Esophagus squamous epithelium (tissue), 5 donors: ENCODE results near the gene ONECUT3. TPM values are rescaled to one million over a fixed set of nuclear protein-coding genes. Genes with fewer than 3 reads are reported as not detected.
"Not testable (repeated sequence)": the region's sequence is repeated elsewhere in the genome, so short reads cannot be mapped to it uniquely, and the experiment has no call there.

Experiments used
- DNase-seq: peaks from one replicate; lab custom pipeline; 2025; lab: John Stamatoyannopoulos, UW
- H3K27ac ChIP-seq, 4 donors: fragments of 200-600 bp; sonication (generic); one replicate each; pipeline ENCODE4 v1.5.1; 2016 to 2019; ENCODE audit warnings: mild to moderate bottlenecking in 1 of 4
- H3K27me3 ChIP-seq, 4 donors: fragments of 200-600 bp; sonication (generic); 1 replicate in 3 of 4; 2 replicates in 1 of 4; pipeline versions ENCODE4 v1.5.1 to v1.6.0; 2017 to 2021; ENCODE audit warnings: antibody characterized with exemption in 1 of 4
- H3K36me3 ChIP-seq, 3 donors: fragments of 200-600 bp; sonication (generic); one replicate each; pipeline ENCODE4 v1.5.1; 2016 to 2019
- H3K4me1 ChIP-seq, 3 donors: fragments of 200-600 bp; sonication (generic); one replicate each; pipeline ENCODE4 v1.5.1; 2017 to 2019
- H3K4me3 ChIP-seq, 4 donors: fragments of 200-600 bp; sonication (generic); 1 replicate in 3 of 4; 2 replicates in 1 of 4; pipeline ENCODE4 v1.5.1; 2016 to 2019; ENCODE audit warnings: mild to moderate bottlenecking in 2 of 4, moderate library complexity in 1 of 4
- H3K9me3 ChIP-seq, 3 donors: fragments of 200-600 bp; sonication (generic); one replicate each; pipeline ENCODE4 v1.5.1; 2016 to 2019
- POLR2A ChIP-seq, 4 donors: fragments of 450-650 bp; IDR thresholded peaks; one replicate each; pipeline ENCODE4 v1.6.1; 2017; ENCODE audit warnings: antibody characterized with exemption in 4 of 4, mild to moderate bottlenecking in 4 of 4, moderate library complexity in 3 of 4
- WGBS, 2 donors: methylation state at CpG; one replicate each; pipeline ENCODE4 v1.1.5; 2018; 5-methylcytosine and 5-hydroxymethylcytosine counted together
- intact Hi-C: fragments of 100-400 bp; cut with DNase I; formaldehyde crosslinking; loops from one replicate; pipeline ENCODE4 v1.15.0; 2022
- total RNA-seq, 4 donors: library from RNA; depleted of rRNA; stranded (reverse); fragments of >200 nt; gene quantifications; one replicate each; pipeline ENCODE4 v1.1.0, GENCODE V29; 2016
- TF ChIP-seq, protein P1 (sequence below), 6 experiments: fragments of 450-650 bp in 4 of 6; fragments of 200-600 bp in 2 of 6; sonication (generic) in 2 of 6; IDR thresholded peaks; one replicate each; pipeline ENCODE4 v1.5.1; 2016 to 2019; ENCODE audit warnings: antibody characterized with exemption in 6 of 6, mild to moderate bottlenecking in 4 of 6, moderate library complexity in 4 of 6
- donor health status: DM: yes; HTN: yes; CAD: no.

ONECUT3 gene
- total RNA-seq, 4 donors from 2014 or later, result not detected

DNA sequence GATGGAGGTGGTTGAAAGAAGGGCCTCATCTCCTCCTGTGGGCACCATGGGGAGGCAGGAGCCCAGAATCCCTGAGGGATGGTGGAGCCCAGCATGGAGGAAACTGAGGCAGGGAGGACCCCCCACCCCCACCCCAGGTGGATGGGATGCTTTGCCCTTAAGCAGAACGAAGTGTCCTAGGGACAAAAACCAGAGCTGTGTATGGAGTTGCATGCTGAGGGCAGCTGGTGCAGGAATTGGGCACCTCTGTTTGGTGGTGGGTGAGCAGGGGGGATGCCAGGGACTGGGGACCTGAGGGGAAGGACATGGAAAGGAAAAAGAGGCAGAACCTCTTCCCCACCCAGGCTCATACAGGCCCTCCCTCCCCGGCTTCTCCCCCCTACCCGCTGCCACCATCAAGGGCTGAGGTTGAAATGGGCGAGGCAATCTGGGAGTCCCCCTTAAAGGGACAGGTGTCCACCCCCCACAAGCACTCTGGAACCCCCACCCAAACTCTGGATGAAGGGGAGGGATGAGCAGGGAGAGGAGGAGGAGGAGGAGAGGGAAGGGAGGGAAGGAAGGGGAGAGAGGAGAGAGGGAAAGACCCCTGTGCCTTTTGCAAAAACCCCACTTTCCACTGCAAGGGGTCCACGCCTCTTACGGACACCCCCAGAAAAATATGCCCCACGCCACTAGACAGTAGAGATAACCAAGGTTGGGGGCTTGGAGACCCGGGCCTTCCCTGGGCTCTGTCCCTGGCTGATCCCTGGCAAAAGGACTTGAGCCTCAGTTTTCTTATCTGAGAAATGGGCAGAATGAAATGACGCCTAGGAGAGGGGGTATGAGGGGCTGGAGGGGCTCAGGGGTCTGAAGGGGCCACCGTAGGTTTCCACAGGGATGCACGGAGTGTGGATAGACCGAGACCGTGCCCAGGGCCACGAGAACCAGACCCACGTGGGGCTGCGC is 5.9 kb downstream of the ONECUT3 start:
- H3K4me3 ChIP-seq, result no peak overlapping the region
- no peaks in the 10 kb centered on the region for H3K36me3 ChIP-seq
- intact Hi-C loops, result no loop called here
- H3K9me3 ChIP-seq, result no peaks in the 10 kb centered on the region
- peaks cover 4 to 39% (median 9%) of the 10 kb centered on the region in 3 donors for H3K4me1 ChIP-seq
- H3K27ac ChIP-seq, result no peak overlapping the region
- TF ChIP-seq, protein P1, sequence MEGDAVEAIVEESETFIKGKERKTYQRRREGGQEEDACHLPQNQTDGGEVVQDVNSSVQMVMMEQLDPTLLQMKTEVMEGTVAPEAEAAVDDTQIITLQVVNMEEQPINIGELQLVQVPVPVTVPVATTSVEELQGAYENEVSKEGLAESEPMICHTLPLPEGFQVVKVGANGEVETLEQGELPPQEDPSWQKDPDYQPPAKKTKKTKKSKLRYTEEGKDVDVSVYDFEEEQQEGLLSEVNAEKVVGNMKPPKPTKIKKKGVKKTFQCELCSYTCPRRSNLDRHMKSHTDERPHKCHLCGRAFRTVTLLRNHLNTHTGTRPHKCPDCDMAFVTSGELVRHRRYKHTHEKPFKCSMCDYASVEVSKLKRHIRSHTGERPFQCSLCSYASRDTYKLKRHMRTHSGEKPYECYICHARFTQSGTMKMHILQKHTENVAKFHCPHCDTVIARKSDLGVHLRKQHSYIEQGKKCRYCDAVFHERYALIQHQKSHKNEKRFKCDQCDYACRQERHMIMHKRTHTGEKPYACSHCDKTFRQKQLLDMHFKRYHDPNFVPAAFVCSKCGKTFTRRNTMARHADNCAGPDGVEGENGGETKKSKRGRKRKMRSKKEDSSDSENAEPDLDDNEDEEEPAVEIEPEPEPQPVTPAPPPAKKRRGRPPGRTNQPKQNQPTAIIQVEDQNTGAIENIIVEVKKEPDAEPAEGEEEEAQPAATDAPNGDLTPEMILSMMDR (IDR thresholded peaks at IDR 0.05), result no peak
- no peak for TF ChIP-seq POLR2A (IDR thresholded peaks at IDR 0.05)
- 4 to 16% methylated on average over 5 to 7 of the region's 16 CpGs for WGBS, 2 donors
- H3K27me3 ChIP-seq, result peaks cover 58 to 100% (median 73%) of the 10 kb centered on the region in 4 donors
- no peak for DNase-seq

DNA sequence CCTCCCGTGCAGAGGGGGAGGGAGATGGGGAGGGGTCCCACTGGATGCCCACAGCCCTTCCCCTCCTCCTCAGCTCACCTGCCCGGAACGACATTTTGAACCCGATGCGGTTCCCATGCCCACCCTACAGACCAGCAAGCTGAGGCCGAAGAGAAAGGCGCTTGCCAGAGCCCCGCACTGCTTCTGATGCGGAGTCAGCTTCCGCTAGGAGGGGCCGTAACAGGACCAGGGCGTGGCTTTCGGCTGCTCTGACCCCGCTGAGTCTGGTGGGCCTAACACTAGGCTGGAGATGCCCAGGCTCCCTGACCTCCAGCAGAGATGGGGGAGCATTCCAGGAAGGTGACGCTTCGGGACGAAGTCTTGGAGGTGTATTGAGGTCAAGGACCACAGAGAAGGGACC is 6.7 kb downstream of the ONECUT3 start:
- Histone ChIP-seq H3K27me3 (peaks cover 58 to 100% (median 78%) of the 10 kb centered on the region in 4 donors), H3K9me3 (no peaks in the 10 kb centered on the region), H3K4me1 (peaks cover 4 to 33% (median 9%) of the 10 kb centered on the region in 3 donors), H3K4me3 (no peak overlapping the region), H3K36me3 (no peaks in the 10 kb centered on the region), H3K27ac (no peak overlapping the region)
- TF ChIP-seq POLR2A (IDR thresholded peaks at IDR 0.05), result no peak
- 2 to 4% methylated on average over 4 to 7 of the region's 17 CpGs for WGBS, 2 donors
- intact Hi-C loops, result no loop called here
- DNase-seq, result no peak

DNA sequence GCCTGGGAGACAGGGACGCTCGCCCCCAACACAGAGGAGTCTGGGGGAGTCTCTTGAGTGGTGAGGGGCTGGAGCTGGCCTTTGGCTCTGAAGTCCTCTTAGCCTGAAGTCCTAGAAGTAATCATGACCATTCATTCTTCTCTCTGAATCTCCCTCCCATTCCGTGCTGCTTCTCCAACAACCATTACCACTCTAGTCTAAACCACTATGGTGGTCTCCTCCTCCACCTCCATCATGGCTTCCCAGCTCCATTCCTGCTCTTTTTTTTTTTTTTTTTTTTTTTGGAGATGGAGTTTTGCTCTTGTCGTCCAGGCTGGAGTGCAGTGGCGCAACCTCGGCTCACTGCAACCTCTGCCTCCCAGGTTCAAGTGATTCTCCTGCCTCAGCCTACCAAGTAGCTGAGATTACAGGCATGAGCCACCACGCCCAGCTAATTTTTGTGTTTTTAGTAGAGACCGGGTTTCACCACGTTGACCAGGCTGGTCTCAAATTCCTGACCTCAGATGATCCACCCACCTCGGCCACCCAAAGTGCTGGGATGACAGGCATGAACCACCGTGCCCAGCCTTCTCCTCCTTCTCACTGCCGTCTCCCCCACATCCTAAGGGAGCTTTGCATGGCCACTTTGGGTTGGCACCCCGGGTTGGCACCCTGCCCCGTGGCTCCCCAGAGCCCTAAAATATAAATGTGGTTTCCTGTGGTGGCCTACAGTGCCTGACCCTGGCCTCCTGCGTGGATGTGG is 7.7 kb downstream of the ONECUT3 start:
- intact Hi-C loops, H3K27ac ChIP-seq, H3K36me3 ChIP-seq, H3K9me3 ChIP-seq, H3K4me3 ChIP-seq, DNase-seq: not testable (repeated sequence)
- Histone ChIP-seq H3K27me3 (peaks cover 50 to 100% (median 77%) of the 10 kb centered on the region in 4 donors), H3K4me1 (peaks cover 4 to 23% (median 9%) of the 10 kb centered on the region in 3 donors)
- WGBS, 2 donors, result 12 to 13% methylated on average over 10 to 11 of the region's 15 CpGs

- Histone ChIP-seq H3K27ac (no peak overlapping the region), H3K4me3 (no peak overlapping the region), H3K4me1 (peaks cover 4 to 18% (median 9%) of the 10 kb centered on the region in 3 donors), H3K9me3 (no peaks in the 10 kb centered on the region), H3K27me3 (peaks cover 43 to 100% (median 77%) of the 10 kb centered on the region in 4 donors), H3K36me3 (no peaks in the 10 kb centered on the region)
- 2 to 6% methylated on average over 6 to 18 of the region's 30 CpGs for WGBS, 2 donors
- intact Hi-C loops, result no loop called here
- no peak for DNase-seq
- TF ChIP-seq POLR2A (IDR thresholded peaks at IDR 0.05), result no peak
- TF ChIP-seq, protein P1 (IDR thresholded peaks at IDR 0.05), result no peak
These were observed 8.4 kb downstream of the ONECUT3 start for GRCh38 chr19:1761528-1762242.

GRCh38 chr19:1762243-1763117 is 9.2 kb downstream of the ONECUT3 start:
- Histone ChIP-seq H3K4me1 (peaks cover under 1 to 15% (median 5%) of the 10 kb centered on the region in 3 donors), H3K27me3 (peaks cover 40 to 100% (median 77%) of the 10 kb centered on the region in 4 donors), H3K36me3 (no peaks in the 10 kb centered on the region), H3K9me3 (no peaks in the 10 kb centered on the region), H3K27ac (no peak overlapping the region), H3K4me3 (no peak overlapping the region)
- no peak for DNase-seq
- WGBS, 2 donors, result 13 to 16% methylated on average over 10 to 17 of the region's 56 CpGs
- TF ChIP-seq, protein P1 (IDR thresholded peaks at IDR 0.05), result no peak
- no peak for TF ChIP-seq POLR2A (IDR thresholded peaks at IDR 0.05)
- intact Hi-C loops, result no loop called here
